Mammary epithelial cell (primary cell): Measurements from ENCODE around the gene SYT7.

Experiments used
- EZH2 ChIP-seq: IDR thresholded peaks from 2 replicates; pipeline ENCODE4 v1.6.1; 2012; ENCODE audit warnings: low read length, inconsistent platforms, borderline replicate concordance
- TF ChIP-seq, protein P1 (sequence below), 2 donors: IDR thresholded peaks in 1 of 2; conservative IDR thresholded peaks in 1 of 2; 2 replicates each; pipeline ENCODE4 v1.5.1; 2011 to 2012; ENCODE audit warnings: inconsistent platforms in 2 of 2, low read length in 2 of 2, mild to moderate bottlenecking in 2 of 2, control low read depth in 1 of 2, low read depth in 1 of 2; ENCODE audit not compliant: insufficient read depth in 1 of 2; ENCODE audit errors: extremely low read depth in 1 of 2

DNA sequence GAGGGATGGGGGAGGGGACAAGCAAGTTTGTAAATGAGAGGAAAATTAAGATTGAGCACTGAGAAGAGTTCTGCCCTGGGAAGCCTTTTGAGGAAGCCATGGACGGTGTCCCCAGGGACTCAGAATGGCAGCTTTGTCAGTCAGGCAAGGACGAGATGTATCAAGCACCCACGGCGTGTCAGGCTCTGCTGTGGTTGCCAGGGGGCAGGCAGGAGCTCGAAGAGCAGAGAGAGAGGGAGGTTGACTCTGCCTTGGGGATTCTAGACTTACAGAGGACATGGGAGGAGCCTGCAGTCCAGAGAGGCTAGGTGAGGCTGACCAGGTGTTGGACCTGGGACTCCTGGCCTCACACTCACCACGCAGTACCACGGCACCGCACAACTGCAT lies 29.1 kb upstream of the SYT7 start:
- TF ChIP-seq, protein P1, sequence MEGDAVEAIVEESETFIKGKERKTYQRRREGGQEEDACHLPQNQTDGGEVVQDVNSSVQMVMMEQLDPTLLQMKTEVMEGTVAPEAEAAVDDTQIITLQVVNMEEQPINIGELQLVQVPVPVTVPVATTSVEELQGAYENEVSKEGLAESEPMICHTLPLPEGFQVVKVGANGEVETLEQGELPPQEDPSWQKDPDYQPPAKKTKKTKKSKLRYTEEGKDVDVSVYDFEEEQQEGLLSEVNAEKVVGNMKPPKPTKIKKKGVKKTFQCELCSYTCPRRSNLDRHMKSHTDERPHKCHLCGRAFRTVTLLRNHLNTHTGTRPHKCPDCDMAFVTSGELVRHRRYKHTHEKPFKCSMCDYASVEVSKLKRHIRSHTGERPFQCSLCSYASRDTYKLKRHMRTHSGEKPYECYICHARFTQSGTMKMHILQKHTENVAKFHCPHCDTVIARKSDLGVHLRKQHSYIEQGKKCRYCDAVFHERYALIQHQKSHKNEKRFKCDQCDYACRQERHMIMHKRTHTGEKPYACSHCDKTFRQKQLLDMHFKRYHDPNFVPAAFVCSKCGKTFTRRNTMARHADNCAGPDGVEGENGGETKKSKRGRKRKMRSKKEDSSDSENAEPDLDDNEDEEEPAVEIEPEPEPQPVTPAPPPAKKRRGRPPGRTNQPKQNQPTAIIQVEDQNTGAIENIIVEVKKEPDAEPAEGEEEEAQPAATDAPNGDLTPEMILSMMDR (conservative IDR thresholded peaks at IDR 0.05 in 1 of 2, IDR thresholded peaks at IDR 0.05 in 1 of 2; ENCODE audit: extremely low read depth in 1 of 2, insufficient read depth in 1 of 2, low read depth in 1 of 2, low read length in 2 of 2) = peak; percentile 3 to 49
- TF ChIP-seq EZH2 = no peak
